Coronary artery (tissue), 2 donors: ENCODE measurements around the gene LTF.

Experiments used
- DNase-seq: peaks from one replicate; pipeline ENCODE4 v3.0.0-alpha.2; 2017; ENCODE audit warnings: low spot score
- H3K27ac ChIP-seq, 2 donors: fragments of 200-600 bp; sonication (generic); one replicate each; pipeline ENCODE4 v1.5.1; 2016 to 2019
- H3K4me3 ChIP-seq: fragments of 200-600 bp; sonication (generic); 2 replicates; pipeline ENCODE4 v1.5.1; 2016; ENCODE audit warnings: mild to moderate bottlenecking, moderate library complexity
- CTCF ChIP-seq: fragments of 200-600 bp; sonication (generic); IDR thresholded peaks from one replicate; pipeline ENCODE4 v1.5.1; 2019; ENCODE audit warnings: antibody characterized with exemption

Gene LTF

GRCh38 chr3:46416811-46417510 lies 47.7 kb downstream of the LTF start:
- DNase-seq, result peak; percentile 7
- TF ChIP-seq CTCF, result no peak
- no peak overlapping the region for H3K27ac ChIP-seq
- no peak overlapping the region for H3K4me3 ChIP-seq

GRCh38 chr3:46416125-46416810 lies 48.4 kb downstream of the LTF start:
- peak; percentile 35 for DNase-seq
- no peak for TF ChIP-seq CTCF
- no peak overlapping the region for H3K27ac ChIP-seq
- H3K4me3 ChIP-seq, result no peak overlapping the region

GRCh38 chr3:46414739-46415138 lies 50.0 kb downstream of the LTF start:
- DNase-seq, result no peak
- no peak overlapping the region for H3K4me3 ChIP-seq
- TF ChIP-seq CTCF, result no peak

GRCh38 chr3:46413951-46414350 lies 50.8 kb downstream of the LTF start:
- DNase-seq, result peak; percentile 12
- H3K4me3 ChIP-seq, result no peak overlapping the region
- TF ChIP-seq CTCF, result no peak
- H3K27ac ChIP-seq, result no peak overlapping the region

More at GRCh38 chr3:46414739-46415138, 50.0 kb downstream of the LTF start:
- H3K27ac ChIP-seq, result no peak overlapping the region

GRCh38 chr3:46412786-46413298 lies 51.9 kb downstream of the LTF start:
- no peak for TF ChIP-seq CTCF
- DNase-seq, result no peak
- H3K27ac ChIP-seq, result no peak overlapping the region
- H3K4me3 ChIP-seq, result no peak overlapping the region

GRCh38 chr3:46411271-46411670 lies 53.4 kb downstream of the LTF start:
- TF ChIP-seq CTCF, result no peak
- Histone ChIP-seq H3K27ac (no peak overlapping the region), H3K4me3 (no peak overlapping the region)
- DNase-seq, result no peak

- Histone ChIP-seq H3K27ac (no peak overlapping the region), H3K4me3 (no peak overlapping the region)
- TF ChIP-seq CTCF, result no peak
- DNase-seq, result peak; percentile 17
Observed at GRCh38 chr3:46410669-46411068, 54.0 kb downstream of the LTF start.
